ENCODE results near the gene NOXA1. TPM values are rescaled to one million over a fixed set of nuclear protein-coding genes. Genes with fewer than 3 reads are reported as not detected.

The NOXA1 gene
- total and polyA plus RNA-seq, 9 of the 15 experiments (the other 6 are each of a cell fraction or from before 2014, with no cell fraction given), result 0.07 to 1.2 (median 0.20) TPM; not detected in 4

GRCh38 chr9:137433349-137433915, 10.2 kb downstream of the NOXA1 start:
- Histone ChIP-seq H3K27me3 (ENCODE audit: control insufficient read depth in 2 of 2, insufficient read depth in 2 of 2, low read length in 2 of 2) (no peaks in the 10 kb centered on the region), H3K4me1 (replicated peaks in 1 of 2; ENCODE audit: control insufficient read depth in 2 of 2, insufficient read depth in 2 of 2, low read length in 2 of 2) (peaks cover 14 to 93% of the 10 kb centered on the region in 2 experiments; a peak in 4 of 5 replicates), H3K79me2 (ENCODE audit: control insufficient read depth, insufficient read depth, low read length) (no peaks in the 10 kb centered on the region), H3K36me3 (ENCODE audit: control insufficient read depth, insufficient read depth, low read length) (no peaks in the 10 kb centered on the region), H4K20me1 (replicated peaks; ENCODE audit: control insufficient read depth, insufficient read depth, low read length) (no peaks in the 10 kb centered on the region), H3K27ac (ENCODE audit: extremely low read depth, low read depth, low read length) (no peak overlapping the region), H2AFZ (ENCODE audit: low read depth, low read length) (no peak overlapping the region), H3K4me3 (no peak overlapping the region), H3K9me3 (replicated peaks; ENCODE audit: control insufficient read depth, insufficient read depth, low read depth, low read length) (no peaks in the 10 kb centered on the region), H3K9me1 (ENCODE audit: control insufficient read depth, insufficient read depth, low read length) (no peaks in the 10 kb centered on the region), H3K4me2 (ENCODE audit: insufficient read depth, low read length) (no peak overlapping the region), H3K9ac (ENCODE audit: insufficient read depth in 1 of 2, low read depth in 2 of 2, low read length in 2 of 2) (no peak overlapping the region)
- DNase-seq (ENCODE audit: extremely low read depth in 1 of 4, low spot score in 3 of 4) (no peak), FAIRE-seq (no peak), ATAC-seq (no peak)
- CTCF ChIA-PET (ENCODE audit: low intra/inter-chr PET ratio), result no interaction called here
- no TSS peak for BruUV-seq (replicated peaks)
- no peak for TF ChIP-seq SRSF9 (IDR thresholded peaks at IDR 0.05; ENCODE audit: borderline replicate concordance, low read depth, low read length)
- TF ChIP-seq, protein P1, sequence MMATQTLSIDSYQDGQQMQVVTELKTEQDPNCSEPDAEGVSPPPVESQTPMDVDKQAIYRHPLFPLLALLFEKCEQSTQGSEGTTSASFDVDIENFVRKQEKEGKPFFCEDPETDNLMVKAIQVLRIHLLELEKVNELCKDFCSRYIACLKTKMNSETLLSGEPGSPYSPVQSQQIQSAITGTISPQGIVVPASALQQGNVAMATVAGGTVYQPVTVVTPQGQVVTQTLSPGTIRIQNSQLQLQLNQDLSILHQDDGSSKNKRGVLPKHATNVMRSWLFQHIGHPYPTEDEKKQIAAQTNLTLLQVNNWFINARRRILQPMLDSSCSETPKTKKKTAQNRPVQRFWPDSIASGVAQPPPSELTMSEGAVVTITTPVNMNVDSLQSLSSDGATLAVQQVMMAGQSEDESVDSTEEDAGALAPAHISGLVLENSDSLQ (IDR thresholded peaks at IDR 0.05), result no peak
- TF ChIP-seq ZBTB34 (CRISPR knock-in tag; IDR thresholded peaks at IDR 0.05), result no peak
- no peak for TF ChIP-seq EGR1 (conservative IDR thresholded peaks at IDR 0.05)
- TF ChIP-seq TAL1 (IDR thresholded peaks at IDR 0.05), result no peak
- no peak for TF ChIP-seq ZFP36 (IDR thresholded peaks at IDR 0.05; ENCODE audit: low read depth, low read length, partially characterized antibody)
- TF ChIP-seq ZNF316 (IDR thresholded peaks at IDR 0.05), result no peak
- 0 out of 2 replicates have a peak, but pooled peaks have one; percentile 19 for TF ChIP-seq RBFOX2 (IDR thresholded peaks at IDR 0.05; ENCODE audit: low read depth, low read length)
- TF ChIP-seq HNRNPL (IDR thresholded peaks at IDR 0.05; ENCODE audit: low read depth, low read length), result 0 out of 2 replicates have a peak, but pooled peaks have one; percentile 23
- 59% methylated on average over 14 of the region's 19 CpGs for WGBS (ENCODE audit: insufficient coverage, low coverage, missing lambda C conversion rate)
- intact Hi-C loops (cut with micrococcal nuclease) (no loop called here), in situ Hi-C loops (cut with MboI) (no loop called here)
- POLR2A ChIA-PET, result interaction anchor here (0.6 to 1.1 kb wide), 2 partner anchors 15 to 254 kb away, joined by 4 to 6 read pairs; no protein-coding TSS in a partner anchor
